ENCODE measurements around the gene SUGCT. TPM values are rescaled to one million over a fixed set of nuclear protein-coding genes. Genes with fewer than 3 reads are reported as not detected.

Gene SUGCT
- total RNA-seq, 4 donors from 2014 or later, result 0.83 to 7.1 (median 3.2) TPM

DNA sequence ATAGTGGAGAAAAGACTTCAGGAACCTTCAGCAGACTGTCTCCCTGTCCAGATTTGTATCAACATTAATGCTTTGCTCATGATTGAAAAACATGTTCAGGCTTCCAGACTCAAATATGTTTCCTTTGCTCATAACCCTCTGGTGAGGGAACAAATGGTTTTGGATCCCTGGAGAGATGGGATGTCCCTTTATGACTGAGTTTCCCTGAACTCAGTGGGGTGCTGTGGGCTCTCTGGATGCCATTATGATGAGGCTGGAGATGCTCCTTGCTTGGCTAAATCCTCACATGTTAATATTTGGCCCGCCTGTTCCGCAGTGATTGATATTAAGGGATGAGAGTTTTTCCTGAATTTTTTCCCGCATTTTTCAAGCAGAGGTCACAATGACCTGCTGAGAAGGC is 749.4 kb downstream of the SUGCT start:
- H3K27ac ChIP-seq, result no peak overlapping the region
- WGBS, 2 donors, result 80 to 87% methylated on average over 1 to 3 of the region's 3 CpGs
- no peaks in the 10 kb centered on the region for H3K27me3 ChIP-seq
- H3K36me3 ChIP-seq, result no peaks in the 10 kb centered on the region
- H3K4me1 ChIP-seq, result peaks cover 0 to 5% (median 0%) of the 10 kb centered on the region in 3 donors
- no peak for TF ChIP-seq POLR2A (IDR thresholded peaks at IDR 0.05)
- TF ChIP-seq, protein P1, sequence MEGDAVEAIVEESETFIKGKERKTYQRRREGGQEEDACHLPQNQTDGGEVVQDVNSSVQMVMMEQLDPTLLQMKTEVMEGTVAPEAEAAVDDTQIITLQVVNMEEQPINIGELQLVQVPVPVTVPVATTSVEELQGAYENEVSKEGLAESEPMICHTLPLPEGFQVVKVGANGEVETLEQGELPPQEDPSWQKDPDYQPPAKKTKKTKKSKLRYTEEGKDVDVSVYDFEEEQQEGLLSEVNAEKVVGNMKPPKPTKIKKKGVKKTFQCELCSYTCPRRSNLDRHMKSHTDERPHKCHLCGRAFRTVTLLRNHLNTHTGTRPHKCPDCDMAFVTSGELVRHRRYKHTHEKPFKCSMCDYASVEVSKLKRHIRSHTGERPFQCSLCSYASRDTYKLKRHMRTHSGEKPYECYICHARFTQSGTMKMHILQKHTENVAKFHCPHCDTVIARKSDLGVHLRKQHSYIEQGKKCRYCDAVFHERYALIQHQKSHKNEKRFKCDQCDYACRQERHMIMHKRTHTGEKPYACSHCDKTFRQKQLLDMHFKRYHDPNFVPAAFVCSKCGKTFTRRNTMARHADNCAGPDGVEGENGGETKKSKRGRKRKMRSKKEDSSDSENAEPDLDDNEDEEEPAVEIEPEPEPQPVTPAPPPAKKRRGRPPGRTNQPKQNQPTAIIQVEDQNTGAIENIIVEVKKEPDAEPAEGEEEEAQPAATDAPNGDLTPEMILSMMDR (IDR thresholded peaks at IDR 0.05), result no peak
- DNase-seq, result no peak
- no peak overlapping the region for H3K4me3 ChIP-seq
- intact Hi-C loops (cut with DNase I), result no loop called here
- H3K9me3 ChIP-seq, result no peaks in the 10 kb centered on the region

DNA sequence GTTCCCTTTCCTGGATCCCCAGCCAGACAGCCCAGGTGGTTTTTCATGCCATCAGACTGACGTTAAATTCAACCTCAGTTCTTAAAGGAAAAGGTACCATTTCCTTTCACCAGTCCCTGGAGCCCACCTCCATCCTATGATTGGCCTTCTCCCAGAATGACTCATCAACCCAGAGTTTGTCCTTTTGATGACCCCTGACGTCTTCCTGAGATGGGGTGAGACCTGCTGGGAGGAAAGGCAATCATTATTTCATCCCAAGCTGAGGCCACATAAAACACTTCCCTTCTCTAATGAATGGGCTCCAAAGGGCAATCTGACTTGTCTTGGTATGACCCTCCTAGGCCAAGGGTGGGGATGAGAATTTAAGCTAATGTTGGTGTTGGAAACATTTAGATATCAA is 750.7 kb downstream of the SUGCT start:
- no peak for TF ChIP-seq POLR2A (IDR thresholded peaks at IDR 0.05)
- TF ChIP-seq, protein P1 (IDR thresholded peaks at IDR 0.05), result no peak
- Histone ChIP-seq H3K4me3 (no peak overlapping the region), H3K4me1 (peaks cover 0 to 5% (median 0%) of the 10 kb centered on the region in 3 donors), H3K27ac (no peak overlapping the region), H3K36me3 (no peaks in the 10 kb centered on the region), H3K27me3 (no peaks in the 10 kb centered on the region), H3K9me3 (peaks cover 0 to 3% (median 0%) of the 10 kb centered on the region in 3 donors)
- intact Hi-C loops (cut with DNase I), result no loop called here
- DNase-seq, result no peak
- WGBS, 2 donors, result 38% methylated on average over 2 of the region's 2 CpGs

DNA sequence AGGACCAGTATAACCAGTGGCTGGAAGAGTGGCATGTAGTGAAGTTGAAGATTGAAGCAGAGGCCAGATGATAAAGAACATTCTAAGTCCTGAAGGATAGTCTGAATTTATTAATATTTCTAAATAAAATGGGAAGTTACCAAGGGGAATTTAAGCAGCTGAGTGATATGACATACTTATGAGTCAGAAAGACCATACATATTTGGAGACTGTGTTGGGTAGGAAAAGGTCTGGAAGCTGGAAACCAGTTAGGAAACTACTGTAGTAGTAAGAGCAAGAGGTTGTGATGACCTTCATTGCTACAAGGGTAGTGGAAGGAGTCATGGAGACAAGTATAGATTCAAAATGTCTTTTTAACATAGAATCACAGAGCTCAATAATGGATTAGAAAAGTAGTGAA is 752.3 kb downstream of the SUGCT start:
- intact Hi-C loops (cut with DNase I), result no loop called here

DNA sequence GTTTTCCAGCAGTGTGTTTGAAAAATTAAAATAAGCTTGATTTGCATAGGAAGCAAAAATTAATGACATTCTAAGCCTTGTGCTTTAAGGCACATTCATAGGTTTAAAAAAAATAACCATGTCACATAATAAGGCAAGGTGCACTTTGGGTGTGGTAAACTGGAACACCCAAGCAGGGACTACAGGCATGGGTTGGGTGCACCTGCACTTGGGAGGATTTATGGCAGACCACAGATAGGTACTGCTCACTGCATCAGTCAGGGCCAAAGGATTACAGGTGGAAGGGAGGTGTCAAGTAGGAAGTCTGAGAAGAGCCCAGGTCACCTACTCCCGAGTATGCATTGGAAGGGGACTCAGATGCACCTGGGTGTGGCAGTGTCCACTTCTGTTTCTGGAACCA is 753.7 kb downstream of the SUGCT start:
- H3K9me3 ChIP-seq, result peaks cover 0 to 13% (median 6%) of the 10 kb centered on the region in 3 donors
- H3K27me3 ChIP-seq, result no peaks in the 10 kb centered on the region
- intact Hi-C loops (cut with DNase I), result no loop called here
- H3K4me3 ChIP-seq, result no peak overlapping the region
- DNase-seq, result no peak
- H3K4me1 ChIP-seq, result peaks cover 0 to 5% (median 0%) of the 10 kb centered on the region in 3 donors
- H3K36me3 ChIP-seq, result no peaks in the 10 kb centered on the region
- H3K27ac ChIP-seq, result no peak overlapping the region
- WGBS, 2 donors, result 22 to 50% methylated on average over 1 of the region's 1 CpG
- no peak for TF ChIP-seq POLR2A (IDR thresholded peaks at IDR 0.05)
- TF ChIP-seq, protein P1 (IDR thresholded peaks at IDR 0.05), result no peak

More for the DNA sequence above, 752.3 kb downstream of the SUGCT start:
- no peaks in the 10 kb centered on the region for H3K27me3 ChIP-seq
- no peaks in the 10 kb centered on the region for H3K36me3 ChIP-seq
- no peak for DNase-seq
- peaks cover 0 to 5% (median 0%) of the 10 kb centered on the region in 3 donors for H3K4me1 ChIP-seq
- TF ChIP-seq POLR2A (IDR thresholded peaks at IDR 0.05), result no peak
- TF ChIP-seq, protein P1 (IDR thresholded peaks at IDR 0.05), result no peak
- no peak overlapping the region for H3K27ac ChIP-seq
- H3K9me3 ChIP-seq, result peaks cover 0 to 13% (median 6%) of the 10 kb centered on the region in 3 donors
- H3K4me3 ChIP-seq, result no peak overlapping the region

DNA sequence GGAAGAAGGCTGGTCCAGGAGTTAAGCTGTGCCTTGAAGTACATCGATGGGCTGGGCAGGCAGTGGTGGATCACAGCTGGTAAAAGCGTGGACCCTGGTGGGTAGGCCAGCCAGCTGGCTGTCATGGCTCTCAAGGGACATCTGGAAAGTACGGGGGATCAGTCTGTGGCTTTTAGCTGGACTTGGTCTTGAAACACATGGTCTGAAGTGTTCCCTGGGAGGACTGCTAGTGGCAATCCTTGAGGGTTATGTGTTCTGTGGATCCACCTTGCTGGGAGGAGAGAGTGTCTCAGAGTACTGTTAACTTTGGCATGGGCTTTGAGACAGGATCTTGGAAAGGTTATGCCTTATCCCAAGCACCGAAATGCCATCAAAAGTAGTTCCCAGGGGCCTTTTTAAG is 754.3 kb downstream of the SUGCT start:
- Histone ChIP-seq H3K36me3 (no peaks in the 10 kb centered on the region), H3K27ac (no peak overlapping the region), H3K4me1 (peaks cover 0 to 5% (median 0%) of the 10 kb centered on the region in 3 donors), H3K27me3 (no peaks in the 10 kb centered on the region), H3K9me3 (peaks cover 0 to 13% (median 6%) of the 10 kb centered on the region in 3 donors), H3K4me3 (no peak overlapping the region)
- 66 to 67% methylated on average over 4 of the region's 4 CpGs for WGBS, 2 donors
- DNase-seq, result no peak
- intact Hi-C loops (cut with DNase I), result no loop called here
- no peak for TF ChIP-seq POLR2A (IDR thresholded peaks at IDR 0.05)
- TF ChIP-seq, protein P1 (IDR thresholded peaks at IDR 0.05), result no peak
